HG03097 (cell line): Measurements from ENCODE around the gene UTP11.
A peak's percentile ranks its signal among the peaks of the same experiment; 100 is the strongest.
"Not testable (repeated sequence)": the region's sequence is repeated elsewhere in the genome, so short reads cannot be mapped to it uniquely, and the experiment has no call there.

ENCODE experiments used
- ATAC-seq: cut with Tn5 transposase; IDR thresholded peaks from one replicate; pipeline ENCODE4 v1.9.1; 2021; ENCODE audit not compliant: unreplicated experiment, low FRiP score

Gene UTP11

GRCh38 chr1:38027201-38028104, 14.9 kb downstream of the UTP11 start:
- no peak for ATAC-seq

- ATAC-seq: peak; percentile 61
These were observed 15.6 kb downstream of the UTP11 start for GRCh38 chr1:38028105-38028591.

GRCh38 chr1:38028671-38029070, 16.1 kb downstream of the UTP11 start:
- peak; percentile 3 for ATAC-seq

GRCh38 chr1:38029081-38029681, 16.6 kb downstream of the UTP11 start:
- ATAC-seq: no peak

GRCh38 chr1:38029685-38030511, 17.4 kb downstream of the UTP11 start:
- ATAC-seq: no peak

GRCh38 chr1:38030596-38031512, 18.3 kb downstream of the UTP11 start:
- no peak for ATAC-seq

GRCh38 chr1:38031513-38031866, 19.0 kb downstream of the UTP11 start:
- no peak for ATAC-seq

GRCh38 chr1:38032992-38033391, 20.5 kb downstream of the UTP11 start:
- ATAC-seq: not testable (repeated sequence)

GRCh38 chr1:38034871-38035270, 22.3 kb downstream of the UTP11 start:
- ATAC-seq: no peak

GRCh38 chr1:38037221-38037939, 24.8 kb downstream of the UTP11 start:
- ATAC-seq: no peak

GRCh38 chr1:38038861-38039260, 26.3 kb downstream of the UTP11 start:
- ATAC-seq: no peak

- no peak for ATAC-seq
These were observed 27.0 kb downstream of the UTP11 start for GRCh38 chr1:38039331-38040088.

GRCh38 chr1:38041936-38042834, 29.7 kb downstream of the UTP11 start:
- ATAC-seq: no peak

- no peak for ATAC-seq
These were observed 30.7 kb downstream of the UTP11 start for GRCh38 chr1:38043036-38043747.

- no peak for ATAC-seq
These were observed 32.0 kb downstream of the UTP11 start for GRCh38 chr1:38044221-38045215.
